ENCODE results near the gene MAP1LC3B2.

Gene MAP1LC3B2

GRCh38 chr12:116547955-116548501 is 11.2 kb upstream of the MAP1LC3B2 start:
- no peak overlapping the region for H3K4me3 ChIP-seq (replicated peaks in 1 of 2; ENCODE audit: low read depth in 2 of 2, low read length in 2 of 2)
- peak in 1 of 2 donors; percentile 33 for DNase-seq (ENCODE audit: low read depth in 2 of 2)
- TF ChIP-seq, protein P1, sequence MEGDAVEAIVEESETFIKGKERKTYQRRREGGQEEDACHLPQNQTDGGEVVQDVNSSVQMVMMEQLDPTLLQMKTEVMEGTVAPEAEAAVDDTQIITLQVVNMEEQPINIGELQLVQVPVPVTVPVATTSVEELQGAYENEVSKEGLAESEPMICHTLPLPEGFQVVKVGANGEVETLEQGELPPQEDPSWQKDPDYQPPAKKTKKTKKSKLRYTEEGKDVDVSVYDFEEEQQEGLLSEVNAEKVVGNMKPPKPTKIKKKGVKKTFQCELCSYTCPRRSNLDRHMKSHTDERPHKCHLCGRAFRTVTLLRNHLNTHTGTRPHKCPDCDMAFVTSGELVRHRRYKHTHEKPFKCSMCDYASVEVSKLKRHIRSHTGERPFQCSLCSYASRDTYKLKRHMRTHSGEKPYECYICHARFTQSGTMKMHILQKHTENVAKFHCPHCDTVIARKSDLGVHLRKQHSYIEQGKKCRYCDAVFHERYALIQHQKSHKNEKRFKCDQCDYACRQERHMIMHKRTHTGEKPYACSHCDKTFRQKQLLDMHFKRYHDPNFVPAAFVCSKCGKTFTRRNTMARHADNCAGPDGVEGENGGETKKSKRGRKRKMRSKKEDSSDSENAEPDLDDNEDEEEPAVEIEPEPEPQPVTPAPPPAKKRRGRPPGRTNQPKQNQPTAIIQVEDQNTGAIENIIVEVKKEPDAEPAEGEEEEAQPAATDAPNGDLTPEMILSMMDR (IDR thresholded peaks at IDR 0.05; ENCODE audit: low read depth, low read length) = no peak

DNA sequence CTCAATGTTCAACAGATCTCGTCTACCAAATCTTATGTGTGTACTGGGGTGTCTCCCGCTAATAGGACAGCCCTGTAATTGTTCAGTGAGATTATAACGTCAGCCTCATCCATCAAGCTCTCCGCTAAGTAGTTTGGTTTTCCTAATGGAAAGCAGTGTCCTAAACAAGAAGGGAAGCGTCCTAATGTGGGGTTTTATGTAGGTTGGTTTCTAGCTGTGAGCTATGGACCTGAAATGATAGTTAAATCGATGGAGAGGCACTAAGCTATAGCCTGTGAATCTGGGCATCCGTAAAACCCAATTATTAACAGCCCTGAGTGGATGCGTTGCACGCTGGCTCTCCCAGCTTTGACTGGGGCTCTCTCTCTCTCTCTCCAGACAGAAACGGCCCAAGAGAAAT is 9.2 kb upstream of the MAP1LC3B2 start:
- TF ChIP-seq, protein P1 (IDR thresholded peaks at IDR 0.05; ENCODE audit: low read depth, low read length) = no peak
- no peak overlapping the region for H3K4me3 ChIP-seq (replicated peaks in 1 of 2; ENCODE audit: low read depth in 2 of 2, low read length in 2 of 2)
- DNase-seq (ENCODE audit: low read depth in 2 of 2) = no peak

DNA sequence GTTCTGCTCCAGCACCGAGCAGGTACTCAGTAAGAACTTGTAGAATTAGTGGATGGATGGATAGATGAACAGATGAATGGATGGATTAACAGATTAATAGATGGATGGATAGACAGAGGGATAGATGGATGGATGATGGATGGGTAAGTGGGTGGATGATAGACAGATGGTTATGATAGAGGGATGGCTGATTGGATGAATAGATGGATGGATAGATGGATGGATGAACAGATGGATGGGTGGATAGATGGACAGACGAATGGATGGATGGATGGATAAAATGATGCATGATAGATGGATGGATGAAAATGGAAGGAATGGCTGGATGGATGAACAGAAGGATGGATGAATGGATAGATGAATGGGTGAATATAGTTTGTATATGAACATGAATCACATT is 8.0 kb upstream of the MAP1LC3B2 start:
- TF ChIP-seq, protein P1 (IDR thresholded peaks at IDR 0.05; ENCODE audit: low read depth, low read length) = no peak
- DNase-seq (ENCODE audit: low read depth in 2 of 2) = no peak

DNA sequence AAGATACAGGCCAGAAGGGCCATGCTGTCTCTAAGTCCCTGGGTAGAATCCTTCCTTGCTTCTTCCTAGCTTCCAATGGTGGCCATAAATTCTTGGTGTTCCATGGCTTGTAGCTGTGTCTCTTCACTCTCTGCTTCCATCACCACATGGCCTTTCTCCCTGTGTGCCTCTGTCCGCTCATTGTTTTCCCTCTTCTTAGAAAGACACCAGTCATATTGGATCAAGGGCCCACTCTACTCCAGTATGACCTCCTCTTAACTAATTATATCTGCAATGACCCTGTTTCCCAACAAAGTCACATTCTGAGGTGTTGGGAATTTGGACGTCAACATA is 7.6 kb upstream of the MAP1LC3B2 start:
- DNase-seq (ENCODE audit: low read depth in 2 of 2) = no peak
- no peak overlapping the region for H3K4me3 ChIP-seq (replicated peaks in 1 of 2; ENCODE audit: low read depth in 2 of 2, low read length in 2 of 2)
- TF ChIP-seq, protein P1 (IDR thresholded peaks at IDR 0.05; ENCODE audit: low read depth, low read length) = no peak

More for the DNA sequence above, 8.0 kb upstream of the MAP1LC3B2 start:
- H3K4me3 ChIP-seq (replicated peaks in 1 of 2; ENCODE audit: low read depth in 2 of 2, low read length in 2 of 2) = no peak overlapping the region

DNA sequence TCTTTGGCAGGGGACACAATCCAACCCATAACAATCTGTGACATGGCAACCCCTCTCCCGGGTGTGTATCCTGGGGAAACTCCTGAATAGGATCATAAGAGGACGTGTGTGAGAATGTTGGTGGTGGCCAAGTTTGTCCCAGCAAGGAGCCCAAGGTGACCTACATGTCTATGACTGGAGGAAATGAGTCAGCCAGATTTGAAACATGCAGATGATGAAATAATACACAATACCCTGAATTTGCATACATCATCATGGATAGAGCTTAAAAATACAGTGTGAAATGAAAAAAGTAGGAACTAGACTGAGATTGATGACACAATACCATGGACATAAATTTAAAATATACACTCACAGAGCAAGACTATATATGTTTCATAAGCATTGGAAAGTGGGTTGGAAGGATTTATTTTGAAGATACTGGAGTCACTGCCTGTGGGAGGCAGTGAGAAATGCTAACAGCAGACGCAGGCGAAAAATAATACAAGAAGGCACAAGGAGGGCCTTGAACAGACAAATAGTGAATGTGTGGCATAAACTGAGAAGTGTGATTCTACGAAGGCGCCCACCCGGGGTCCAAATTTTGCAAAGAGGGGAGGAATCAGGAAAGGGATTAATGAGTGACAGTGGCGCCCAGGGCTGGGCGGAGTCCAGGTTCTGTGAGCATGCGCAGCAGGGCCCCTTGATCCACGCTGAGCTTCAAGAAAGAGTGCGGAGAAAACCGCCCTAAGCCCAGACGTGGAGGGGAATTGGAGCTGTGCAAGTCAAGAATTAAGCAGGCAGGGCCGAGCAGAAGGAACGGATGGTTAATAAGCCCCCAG is 7.0 kb upstream of the MAP1LC3B2 start:
- H3K4me3 ChIP-seq (replicated peaks in 1 of 2; ENCODE audit: low read depth in 2 of 2, low read length in 2 of 2) = no peak overlapping the region
- peak; percentile 75 to 89 for DNase-seq (ENCODE audit: low read depth in 2 of 2)
- TF ChIP-seq, protein P1 (IDR thresholded peaks at IDR 0.05; ENCODE audit: low read depth, low read length) = no peak

DNA sequence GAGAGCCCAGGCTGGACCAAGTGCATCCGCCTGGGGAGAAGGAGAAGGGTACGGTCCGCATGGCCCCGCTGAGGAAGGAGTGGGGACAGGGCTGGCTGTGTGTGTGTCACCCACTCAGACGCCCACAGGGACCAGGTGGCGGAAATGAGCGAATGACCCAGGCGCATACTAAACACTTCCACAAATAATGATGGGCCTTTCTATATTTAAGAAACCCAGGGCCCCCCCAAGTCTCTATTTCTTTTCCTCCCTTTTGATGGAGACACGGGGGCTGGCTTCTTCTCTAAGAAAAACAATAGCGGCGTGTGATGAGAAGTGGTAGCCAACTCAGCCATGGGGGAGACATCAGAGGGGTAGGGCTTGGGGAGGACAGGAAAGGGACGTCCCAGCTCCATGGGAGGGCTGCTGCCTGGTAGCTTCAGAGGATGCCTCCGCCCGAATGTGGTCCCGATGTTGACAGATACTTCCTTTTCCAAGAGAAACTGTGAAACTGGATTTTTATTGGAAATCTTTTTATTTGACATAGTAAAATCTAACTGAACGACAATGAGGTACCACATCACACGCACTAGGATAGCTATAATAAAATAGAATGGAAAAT is 6.3 kb upstream of the MAP1LC3B2 start:
- TF ChIP-seq, protein P1 (IDR thresholded peaks at IDR 0.05; ENCODE audit: low read depth, low read length) = no peak
- DNase-seq (ENCODE audit: low read depth in 2 of 2) = no peak

More for the DNA sequence above, 6.3 kb upstream of the MAP1LC3B2 start:
- H3K4me3 ChIP-seq (replicated peaks in 1 of 2; ENCODE audit: low read depth in 2 of 2, low read length in 2 of 2) = no peak overlapping the region

Measured in cardiac fibroblast (primary cell).